GM21515 (cell line): Measurements from ENCODE around the gene CITED2.
"Not testable (repeated sequence)": the region's sequence is repeated elsewhere in the genome, so short reads cannot be mapped to it uniquely, and the experiment has no call there.

Experiments
- ATAC-seq: cut with Tn5 transposase; IDR thresholded peaks from one replicate; pipeline ENCODE4 v1.9.1; 2021; ENCODE audit not compliant: unreplicated experiment

The CITED2 gene

GRCh38 chr6:139374357-139375225 lies at the start of gene CITED2:
CITED2 (minus strand) TSS chr6:139374648; CDS start chr6:139373944, 704 bp downstream.
- ATAC-seq, result peak; percentile 67

GRCh38 chr6:139423037-139423703 lies 48.7 kb upstream of the CITED2 start:
- ATAC-seq, result no peak

GRCh38 chr6:139422105-139423036 lies 47.9 kb upstream of the CITED2 start:
- ATAC-seq, result no peak

- no peak for ATAC-seq
Observed at GRCh38 chr6:139418481-139419132, 44.2 kb upstream of the CITED2 start.

- ATAC-seq, result no peak
Observed at GRCh38 chr6:139416146-139416545, 41.7 kb upstream of the CITED2 start.

- no peak for ATAC-seq
Observed at GRCh38 chr6:139415365-139415764, 40.9 kb upstream of the CITED2 start.

GRCh38 chr6:139412103-139412502 lies 37.7 kb upstream of the CITED2 start:
- ATAC-seq, result not testable (repeated sequence)

GRCh38 chr6:139409026-139409425 lies 34.6 kb upstream of the CITED2 start:
- no peak for ATAC-seq

- ATAC-seq, result no peak
Observed at GRCh38 chr6:139407718-139408222, 33.3 kb upstream of the CITED2 start.

GRCh38 chr6:139406577-139407343 lies 32.3 kb upstream of the CITED2 start:
- ATAC-seq, result no peak

- no peak for ATAC-seq
Observed at GRCh38 chr6:139402876-139403386, 28.5 kb upstream of the CITED2 start.

GRCh38 chr6:139398658-139399057 lies 24.2 kb upstream of the CITED2 start:
- no peak for ATAC-seq

- no peak for ATAC-seq
Observed at GRCh38 chr6:139395891-139396301, 21.4 kb upstream of the CITED2 start.

- ATAC-seq, result no peak
Observed at GRCh38 chr6:139395371-139395770, 20.9 kb upstream of the CITED2 start.

- no peak for ATAC-seq
Observed at GRCh38 chr6:139394027-139394649, 19.7 kb upstream of the CITED2 start.

- peak; percentile 98 for ATAC-seq
Observed at GRCh38 chr6:139392794-139393193, 18.3 kb upstream of the CITED2 start.

- no peak for ATAC-seq
Observed at GRCh38 chr6:139391709-139392108, 17.3 kb upstream of the CITED2 start.

- ATAC-seq, result no peak
Observed at GRCh38 chr6:139390447-139390846, 16.0 kb upstream of the CITED2 start.

- ATAC-seq, result no peak
Observed at GRCh38 chr6:139388384-139388783, 13.9 kb upstream of the CITED2 start.
